IPS DF 6.9 (cell line): Measurements from ENCODE around the gene CDC14A.
A peak's percentile ranks its signal among the peaks of the same experiment; 100 is the strongest.

Experiments used
- DNase-seq: peaks from one replicate; pipeline ENCODE4 v3.0.0-alpha.2; 2013; ENCODE audit warnings: low read depth, low spot score
- H3K27ac ChIP-seq: one replicate; pipeline ENCODE4 v1.5.1; 2013; ENCODE audit warnings: low read length, control low read depth
- H3K27me3 ChIP-seq: 2 replicates; pipeline ENCODE4 v1.6.1; 2013; ENCODE audit warnings: mild to moderate bottlenecking, low read length; ENCODE audit not compliant: control insufficient read depth, insufficient read depth
- H3K36me3 ChIP-seq: 2 replicates; pipeline ENCODE4 v1.6.1; 2013; ENCODE audit warnings: low read length; ENCODE audit not compliant: control insufficient read depth, insufficient read depth
- H3K4me1 ChIP-seq: 2 replicates; pipeline ENCODE4 v1.6.1; 2013; ENCODE audit warnings: low read length; ENCODE audit not compliant: control insufficient read depth, insufficient read depth
- H3K4me3 ChIP-seq: 2 replicates; pipeline ENCODE4 v1.5.1; 2013; ENCODE audit warnings: mild to moderate bottlenecking, low read length
- H3K9me3 ChIP-seq: 2 replicates; pipeline ENCODE4 v1.6.1; 2013; ENCODE audit warnings: low read length, inconsistent platforms; ENCODE audit not compliant: control insufficient read depth, insufficient read depth
- WGBS: extraction: QIAGEN DNeasy Blood & Tissue Kit; methylation state at CpG from one replicate; pipeline ENCODE4 v1.1.7; 2013; ENCODE audit warnings: mixed read lengths, missing lambda C conversion rate; ENCODE audit not compliant: insufficient read length, insufficient coverage; 5-methylcytosine and 5-hydroxymethylcytosine counted together

The CDC14A gene

GRCh38 chr1:100352267-100353070 lies at the start of gene CDC14A:
CDC14A (plus strand) TSS chr1:100352506; CDS start chr1:100352955, 449 bp downstream.
- Histone ChIP-seq H3K9me3 (no peaks in the 10 kb centered on the region), H3K36me3 (no peaks in the 10 kb centered on the region), H3K27me3 (no peaks in the 10 kb centered on the region), H3K27ac (no peak within 1 kb of the TSS), H3K4me1 (no peaks in the 10 kb centered on the region; the same call in 1 of the 2 replicates), H3K4me3 (peak within 1 kb of the TSS; percentile 78)
- no CpG with 5 or more reads among the region's 65 CpGs for WGBS
- peak; percentile 92 for DNase-seq

- no peaks in the 10 kb centered on the region for H3K36me3 ChIP-seq
- H3K4me3 ChIP-seq: no peak overlapping the region
- no peak overlapping the region for H3K27ac ChIP-seq
- no peaks in the 10 kb centered on the region for H3K9me3 ChIP-seq
- no peaks in the 10 kb centered on the region; the same call in 1 of the 2 replicates for H3K27me3 ChIP-seq
- no peak for DNase-seq
- WGBS: no CpG with 5 or more reads among the region's 2 CpGs
- peaks cover 5% of the 10 kb centered on the region; the same call in 1 of the 2 replicates for H3K4me1 ChIP-seq
These were observed 49.6 kb upstream of the CDC14A start for GRCh38 chr1:100302739-100303138.

- Histone ChIP-seq H3K4me3 (no peak overlapping the region), H3K9me3 (no peaks in the 10 kb centered on the region)
- no peak for DNase-seq
These were observed 48.1 kb upstream of the CDC14A start for GRCh38 chr1:100304227-100304626.

GRCh38 chr1:100304921-100305320 lies 47.4 kb upstream of the CDC14A start:
- DNase-seq: peak; percentile 16
- H3K27me3 ChIP-seq: no peaks in the 10 kb centered on the region; the same call in 1 of the 2 replicates
- H3K4me3 ChIP-seq: no peak overlapping the region
- H3K27ac ChIP-seq: no peak overlapping the region
- no peaks in the 10 kb centered on the region for H3K36me3 ChIP-seq
- H3K9me3 ChIP-seq: no peaks in the 10 kb centered on the region
- no CpG with 5 or more reads among the region's 3 CpGs for WGBS
- no peaks in the 10 kb centered on the region; the same call in 1 of the 2 replicates for H3K4me1 ChIP-seq

More at GRCh38 chr1:100304227-100304626, 48.1 kb upstream of the CDC14A start:
- no peaks in the 10 kb centered on the region; the same call in 1 of the 2 replicates for H3K27me3 ChIP-seq
- H3K27ac ChIP-seq: no peak overlapping the region
- no CpG with 5 or more reads among the region's 2 CpGs for WGBS
- no peaks in the 10 kb centered on the region; the same call in 1 of the 2 replicates for H3K4me1 ChIP-seq
- no peaks in the 10 kb centered on the region for H3K36me3 ChIP-seq

- WGBS: no CpG with 5 or more reads among the region's 3 CpGs
- Histone ChIP-seq H3K9me3 (no peaks in the 10 kb centered on the region), H3K27me3 (no peaks in the 10 kb centered on the region; the same call in 1 of the 2 replicates), H3K27ac (no peak overlapping the region), H3K4me1 (no peaks in the 10 kb centered on the region; the same call in 1 of the 2 replicates), H3K36me3 (no peaks in the 10 kb centered on the region), H3K4me3 (no peak overlapping the region)
- no peak for DNase-seq
These were observed 46.4 kb upstream of the CDC14A start for GRCh38 chr1:100305954-100306353.

- no peak overlapping the region for H3K4me3 ChIP-seq
- no peaks in the 10 kb centered on the region for H3K9me3 ChIP-seq
- no CpG with 5 or more reads among the region's 2 CpGs for WGBS
- no peak overlapping the region for H3K27ac ChIP-seq
- no peak for DNase-seq
- no peaks in the 10 kb centered on the region; the same call in 1 of the 2 replicates for H3K27me3 ChIP-seq
- no peaks in the 10 kb centered on the region for H3K36me3 ChIP-seq
- no peaks in the 10 kb centered on the region; the same call in 1 of the 2 replicates for H3K4me1 ChIP-seq
These were observed 45.5 kb upstream of the CDC14A start for GRCh38 chr1:100306735-100307313.

GRCh38 chr1:100308777-100309176 lies 43.5 kb upstream of the CDC14A start:
- Histone ChIP-seq H3K4me3 (no peak overlapping the region), H3K9me3 (no peaks in the 10 kb centered on the region), H3K27me3 (no peaks in the 10 kb centered on the region), H3K4me1 (no peaks in the 10 kb centered on the region; the same call in 1 of the 2 replicates), H3K36me3 (no peaks in the 10 kb centered on the region), H3K27ac (no peak overlapping the region)
- no peak for DNase-seq
- no CpG with 5 or more reads among the region's 2 CpGs for WGBS

GRCh38 chr1:100309863-100310262 lies 42.4 kb upstream of the CDC14A start:
- Histone ChIP-seq H3K27me3 (no peaks in the 10 kb centered on the region), H3K36me3 (no peaks in the 10 kb centered on the region), H3K4me1 (no peaks in the 10 kb centered on the region; the same call in 1 of the 2 replicates), H3K27ac (no peak overlapping the region), H3K9me3 (no peaks in the 10 kb centered on the region), H3K4me3 (no peak overlapping the region)
- no peak for DNase-seq

- Histone ChIP-seq H3K4me3 (no peak overlapping the region), H3K4me1 (no peaks in the 10 kb centered on the region), H3K27ac (no peak overlapping the region), H3K36me3 (no peaks in the 10 kb centered on the region), H3K9me3 (no peaks in the 10 kb centered on the region), H3K27me3 (no peaks in the 10 kb centered on the region)
- 100% methylated on average over 2 of the region's 4 CpGs for WGBS
- no peak for DNase-seq
These were observed 38.9 kb upstream of the CDC14A start for GRCh38 chr1:100313382-100313781.

- no peak overlapping the region for H3K27ac ChIP-seq
- H3K9me3 ChIP-seq: no peaks in the 10 kb centered on the region
- H3K4me1 ChIP-seq: no peaks in the 10 kb centered on the region
- H3K36me3 ChIP-seq: no peaks in the 10 kb centered on the region
- DNase-seq: no peak
- no peaks in the 10 kb centered on the region for H3K27me3 ChIP-seq
- H3K4me3 ChIP-seq: no peak overlapping the region
These were observed 35.7 kb upstream of the CDC14A start for GRCh38 chr1:100316622-100317021.
